NCI-H524 treated with DMSO at 0.1 percent for 48 hours (cell line): ENCODE measurements around the gene KBTBD8.

Source experiments
- DNase-seq: peaks from one replicate; lab custom pipeline; 2025; lab: John Stamatoyannopoulos, UW

The KBTBD8 gene

DNA sequence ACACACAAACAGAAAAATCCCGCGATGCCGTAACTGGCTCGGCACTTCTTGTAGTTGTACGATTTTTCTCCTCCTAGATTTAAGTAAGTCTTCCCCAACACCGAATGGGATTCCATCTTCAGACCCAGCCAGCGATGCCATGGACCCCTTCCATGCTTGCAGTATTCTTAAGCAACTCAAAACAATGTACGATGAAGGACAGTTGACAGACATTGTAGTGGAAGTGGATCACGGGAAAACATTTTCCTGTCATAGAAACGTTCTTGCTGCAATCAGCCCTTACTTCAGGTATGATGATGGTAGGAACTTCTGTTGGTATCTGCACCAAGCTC, 763 bp downstream of the KBTBD8 start:
- no peak for DNase-seq

DNA sequence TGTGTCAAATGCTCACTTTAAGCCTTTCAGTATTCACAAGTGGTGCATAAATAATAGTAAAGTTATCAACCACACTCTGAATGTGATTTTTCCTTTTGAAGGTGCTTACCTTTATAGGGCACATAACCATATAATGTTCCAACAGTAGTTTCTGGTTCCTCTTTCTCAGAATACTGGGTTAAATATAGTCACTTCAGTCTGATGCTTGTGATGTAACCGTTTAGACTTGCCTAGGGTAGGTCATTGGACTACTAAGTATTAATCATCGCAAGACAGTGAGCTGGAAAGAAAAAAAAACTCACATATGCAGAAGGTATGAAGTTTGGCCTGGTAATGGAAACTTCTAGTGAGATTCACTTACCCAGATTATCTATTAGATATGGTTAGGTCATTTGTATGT, 1.9 kb downstream of the KBTBD8 start:
- DNase-seq, result no peak

DNA sequence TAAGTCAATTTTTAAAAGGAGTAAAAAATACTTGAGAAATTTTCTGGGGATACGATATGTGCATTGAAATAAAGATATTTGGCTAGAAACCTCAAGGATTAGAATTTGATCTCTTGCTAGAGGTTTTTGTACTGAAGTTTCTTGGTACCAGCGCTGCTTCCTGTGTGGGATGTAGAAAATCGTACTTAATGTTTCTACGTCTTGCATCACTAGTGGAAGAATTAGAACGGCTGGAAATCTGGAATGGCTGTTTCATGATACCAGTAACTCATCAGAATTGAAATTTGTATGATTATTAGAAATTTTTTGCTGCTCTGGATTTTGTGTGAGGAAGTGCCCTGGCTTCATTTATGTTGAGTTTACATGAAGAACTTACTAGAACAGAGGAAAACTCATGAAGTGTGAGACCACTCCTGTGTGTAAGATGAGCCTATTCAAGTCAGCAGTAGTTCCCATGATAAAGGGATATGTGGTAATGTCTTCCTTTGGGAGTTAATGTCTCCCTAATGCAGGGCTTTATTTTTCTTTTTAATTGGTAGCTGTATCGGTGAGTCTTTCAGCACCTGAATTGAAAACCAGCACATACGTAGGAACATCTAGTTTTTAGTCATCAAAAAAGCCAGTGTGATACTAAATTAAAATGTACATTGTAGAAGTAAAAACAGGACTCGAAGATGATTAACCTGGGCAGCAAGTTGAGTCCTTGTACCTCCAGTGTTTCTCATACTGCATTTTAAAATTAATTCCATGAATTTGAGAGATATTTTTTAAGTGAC, 3.2 kb downstream of the KBTBD8 start:
- DNase-seq, result no peak

DNA sequence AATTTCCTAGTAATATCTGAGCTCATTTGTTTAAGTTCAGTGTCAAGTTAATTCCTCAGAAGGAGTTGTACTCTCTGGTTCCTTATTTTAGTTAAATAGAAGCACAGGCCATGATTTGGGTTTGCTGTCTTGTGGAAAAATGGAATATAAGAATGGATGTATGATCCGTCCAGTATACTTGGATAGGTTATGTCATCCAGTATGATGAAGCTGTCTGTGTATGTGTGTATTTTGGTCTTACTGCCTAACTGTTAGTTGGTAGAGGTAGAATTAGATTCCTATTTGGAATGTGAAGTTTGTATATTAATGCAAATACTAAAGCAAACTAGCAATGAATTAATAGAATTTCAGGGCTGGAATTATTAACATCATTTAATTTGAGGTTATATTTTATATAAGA, 7.9 kb downstream of the KBTBD8 start:
- DNase-seq, result no peak

DNA sequence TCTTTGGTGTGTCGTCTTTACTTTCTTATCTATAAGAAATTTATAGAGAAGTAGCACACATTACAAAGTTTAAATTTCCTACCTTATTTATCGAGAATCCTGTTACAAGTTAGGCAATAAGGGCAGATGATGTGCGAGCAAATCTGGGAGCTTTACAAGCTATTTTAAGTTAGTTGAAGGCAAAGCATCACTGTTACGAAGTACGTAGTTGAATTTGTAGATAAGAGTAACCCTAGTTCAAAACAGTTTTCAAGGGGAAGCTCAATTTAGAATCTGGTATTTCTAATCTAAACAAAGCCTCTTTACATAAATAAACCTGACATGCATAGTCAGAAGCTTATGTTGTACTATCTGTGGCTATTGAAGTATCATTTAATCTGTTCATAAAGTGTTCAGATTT, 8.4 kb downstream of the KBTBD8 start:
- DNase-seq, result no peak

DNA sequence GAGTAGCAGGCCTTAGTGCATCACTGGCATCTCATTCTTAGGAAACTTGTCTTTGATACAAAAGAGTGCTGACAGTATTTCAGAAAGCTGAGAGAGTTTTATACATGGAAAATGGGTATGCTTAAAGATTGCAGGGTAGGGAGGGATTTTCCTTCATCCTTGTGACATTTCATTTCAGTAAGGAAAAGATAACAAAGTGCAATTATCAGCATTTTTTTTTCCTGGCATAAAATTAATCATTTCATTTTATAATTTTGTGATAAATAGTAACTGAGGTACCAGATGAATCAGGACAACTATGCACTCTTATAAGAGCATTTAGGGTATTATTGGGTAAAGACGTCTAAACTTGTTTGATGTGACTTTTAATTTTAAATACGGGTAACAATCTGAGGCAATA, 10.3 kb downstream of the KBTBD8 start:
- no peak for DNase-seq

DNA sequence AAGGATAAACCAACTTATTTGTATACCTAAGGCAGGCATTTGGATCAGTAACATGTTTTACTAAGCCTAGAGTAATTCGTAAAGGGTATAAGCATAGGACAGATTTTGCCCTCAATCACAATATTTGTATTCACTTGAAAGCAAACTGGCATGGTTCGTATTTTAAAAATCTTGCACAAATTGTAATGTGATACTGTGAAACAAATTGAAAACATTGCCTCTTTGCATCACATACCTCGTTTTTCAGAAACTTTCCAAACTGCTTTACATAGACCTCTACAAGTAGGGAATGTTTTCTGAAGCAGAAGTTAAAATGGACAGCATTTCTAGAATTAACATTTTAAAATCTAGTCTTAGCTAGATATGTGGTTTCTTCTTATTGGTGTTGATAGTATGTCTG, 11.6 kb downstream of the KBTBD8 start:
- no peak for DNase-seq

DNA sequence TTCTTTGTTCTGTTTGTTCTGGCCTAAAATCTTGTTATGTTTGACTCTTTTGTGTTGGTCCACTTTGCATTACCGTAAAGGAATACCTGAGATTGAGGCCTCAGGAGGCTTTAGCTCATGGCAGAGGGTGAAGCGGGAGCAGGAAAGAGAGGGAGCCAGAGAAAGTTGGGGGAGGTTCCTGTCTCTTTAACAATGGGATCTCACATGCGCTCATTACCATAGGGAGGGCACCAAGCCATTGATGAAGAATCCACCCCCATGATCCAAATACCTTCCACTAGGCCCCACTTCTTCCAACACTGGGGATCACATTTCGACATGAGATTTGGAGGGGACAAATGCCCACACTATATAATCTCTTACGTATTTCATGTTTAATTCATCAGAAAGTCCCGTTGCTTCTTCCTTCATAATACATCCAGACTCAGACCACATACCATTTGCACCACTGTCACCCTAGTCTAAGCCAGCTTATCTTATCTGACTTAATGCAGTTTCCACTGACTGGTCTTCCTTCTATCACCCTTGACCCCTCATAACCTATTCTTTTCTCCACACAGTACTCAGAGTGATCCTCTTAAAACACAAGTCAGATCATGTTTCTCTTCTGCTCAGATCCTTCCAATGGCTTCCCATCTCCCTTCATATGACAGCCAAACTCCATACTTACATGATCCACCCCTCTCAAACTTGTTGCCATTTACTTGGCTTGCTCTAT, 13.5 kb downstream of the KBTBD8 start:
- DNase-seq, result no peak

DNA sequence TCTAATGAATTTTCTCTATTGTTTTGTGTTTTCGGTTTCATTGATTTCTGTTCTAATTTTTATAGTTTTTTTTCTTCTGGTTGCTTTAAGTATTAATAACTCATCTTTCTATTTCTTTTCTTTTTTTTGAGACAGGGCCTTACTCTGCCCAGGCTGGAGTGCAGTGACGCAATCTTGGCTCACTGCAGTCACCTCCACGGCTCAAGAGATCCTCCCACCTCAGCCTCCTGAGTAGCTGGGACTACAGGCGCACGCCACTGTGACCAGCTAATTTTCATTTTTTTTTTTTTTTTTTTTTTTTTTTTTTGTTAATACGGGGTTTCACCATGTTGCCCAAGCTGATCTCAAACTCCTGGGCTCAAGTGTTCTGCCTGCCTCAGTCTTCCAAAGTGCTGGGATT, 14.5 kb downstream of the KBTBD8 start:
- no peak for DNase-seq

DNA sequence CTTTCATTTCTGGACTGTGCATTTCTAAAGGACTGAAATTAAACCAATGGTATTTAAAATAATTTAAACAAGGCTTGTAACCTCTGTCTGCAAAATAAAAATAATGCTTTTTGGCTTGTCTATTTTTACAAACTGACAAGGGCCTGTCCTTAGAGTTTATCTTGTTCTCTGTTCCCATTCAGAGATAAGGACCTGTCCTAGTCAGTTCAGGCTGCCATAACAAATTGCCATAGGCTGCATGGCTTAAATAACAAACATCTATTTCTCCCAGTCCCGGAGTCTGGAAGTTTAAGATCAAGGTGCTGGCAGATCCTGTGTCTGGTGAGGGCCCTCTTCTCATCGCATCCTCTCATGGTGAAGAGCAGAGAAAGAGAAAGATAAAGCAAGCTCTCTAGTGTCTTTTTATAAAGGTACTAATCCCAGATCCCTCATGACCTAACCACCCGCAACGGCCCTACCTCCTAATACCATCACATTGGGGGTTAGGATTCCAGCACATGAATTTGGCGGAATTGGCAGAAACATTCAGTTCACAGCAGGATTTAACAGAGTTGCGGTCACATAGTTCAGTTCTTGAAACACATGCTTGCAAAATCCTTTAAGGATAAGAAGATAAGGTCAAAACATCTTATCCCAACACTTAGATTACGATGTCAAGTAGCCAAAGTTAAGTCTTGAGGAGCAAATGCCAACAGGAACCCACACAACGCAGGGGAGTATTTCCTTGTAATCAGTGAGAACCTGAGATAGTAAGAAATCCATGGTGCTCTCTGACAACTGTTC, 17.8 kb downstream of the KBTBD8 start:
- no peak for DNase-seq

DNA sequence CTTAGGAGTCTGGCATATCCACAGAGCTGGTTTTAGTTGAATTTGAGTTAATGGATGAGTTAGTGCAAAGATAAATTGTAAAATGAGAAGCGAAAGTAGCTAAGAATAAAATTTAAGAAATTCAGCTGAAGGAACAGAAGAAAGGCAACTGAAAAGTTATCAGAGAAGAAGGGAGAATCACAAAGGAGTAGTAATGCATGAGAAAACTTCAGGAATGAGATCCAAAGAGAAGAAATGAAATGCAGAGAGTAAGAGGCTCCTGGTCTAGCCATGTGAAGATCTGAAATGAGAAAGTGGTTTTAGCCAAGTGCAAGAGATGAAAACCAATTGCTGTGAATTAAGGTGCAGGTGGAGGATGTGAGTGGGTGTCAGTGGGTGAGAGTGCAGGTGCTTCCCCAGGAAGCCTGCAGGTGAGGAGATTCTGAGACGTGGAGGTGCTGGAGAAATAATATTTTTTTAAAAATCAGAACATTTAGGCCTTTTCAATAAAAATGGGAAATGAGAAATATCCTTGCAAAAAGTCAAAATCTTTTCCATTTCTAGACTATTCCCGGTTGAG, 18.5 kb downstream of the KBTBD8 start:
- no peak for DNase-seq

DNA sequence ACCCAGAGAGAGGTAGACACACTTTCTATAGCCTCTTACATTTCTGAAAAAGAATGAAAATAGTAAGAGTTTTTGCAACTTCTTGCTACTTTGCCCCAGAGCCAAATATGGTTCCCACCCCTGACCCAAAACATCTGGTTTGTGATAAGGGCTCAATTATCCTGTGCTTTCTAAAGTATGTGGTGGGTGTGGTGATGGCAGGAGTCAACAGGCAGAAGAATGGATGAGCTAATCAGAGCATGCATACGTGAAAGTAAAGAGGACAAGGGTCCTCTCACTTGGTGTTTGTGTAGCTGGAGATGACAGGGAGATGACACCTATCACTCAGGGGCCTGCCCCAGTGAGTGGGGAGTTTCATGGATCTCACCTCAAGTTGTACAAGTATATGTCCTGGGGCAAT, 19.1 kb downstream of the KBTBD8 start:
- DNase-seq, result no peak

DNA sequence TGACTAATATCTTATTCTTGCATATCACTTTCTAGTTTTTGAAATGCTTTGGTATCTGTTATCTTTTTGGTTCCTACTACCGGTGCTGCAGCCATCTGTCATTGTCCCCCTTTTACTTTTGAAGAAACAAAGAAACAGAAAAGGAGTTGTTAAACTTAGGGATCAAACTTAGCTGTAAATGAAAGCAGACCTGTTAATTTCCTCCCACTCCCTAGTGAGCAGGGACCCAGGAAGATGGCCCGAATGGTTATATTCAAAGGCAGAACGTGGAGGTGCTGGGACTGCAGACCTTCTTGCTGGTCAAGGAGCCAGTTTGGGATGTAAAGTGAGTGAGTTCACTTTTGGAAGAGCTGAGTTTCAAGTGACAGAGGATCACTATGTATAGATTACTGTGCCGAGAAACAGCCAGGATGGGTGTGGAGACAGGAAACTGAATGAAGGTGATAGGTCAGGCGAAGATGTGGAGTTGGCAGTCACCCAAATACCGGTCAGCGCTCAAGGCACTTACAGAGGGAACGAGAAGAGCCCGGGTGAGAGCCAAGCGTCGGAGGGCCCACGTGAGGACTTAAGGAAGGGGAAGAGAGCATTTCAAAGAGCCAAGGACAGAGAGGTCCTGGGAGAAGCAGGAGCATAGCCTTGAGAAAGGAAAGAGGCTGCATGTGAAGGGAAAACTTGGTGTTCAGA, 20.1 kb downstream of the KBTBD8 start:
- no peak for DNase-seq

DNA sequence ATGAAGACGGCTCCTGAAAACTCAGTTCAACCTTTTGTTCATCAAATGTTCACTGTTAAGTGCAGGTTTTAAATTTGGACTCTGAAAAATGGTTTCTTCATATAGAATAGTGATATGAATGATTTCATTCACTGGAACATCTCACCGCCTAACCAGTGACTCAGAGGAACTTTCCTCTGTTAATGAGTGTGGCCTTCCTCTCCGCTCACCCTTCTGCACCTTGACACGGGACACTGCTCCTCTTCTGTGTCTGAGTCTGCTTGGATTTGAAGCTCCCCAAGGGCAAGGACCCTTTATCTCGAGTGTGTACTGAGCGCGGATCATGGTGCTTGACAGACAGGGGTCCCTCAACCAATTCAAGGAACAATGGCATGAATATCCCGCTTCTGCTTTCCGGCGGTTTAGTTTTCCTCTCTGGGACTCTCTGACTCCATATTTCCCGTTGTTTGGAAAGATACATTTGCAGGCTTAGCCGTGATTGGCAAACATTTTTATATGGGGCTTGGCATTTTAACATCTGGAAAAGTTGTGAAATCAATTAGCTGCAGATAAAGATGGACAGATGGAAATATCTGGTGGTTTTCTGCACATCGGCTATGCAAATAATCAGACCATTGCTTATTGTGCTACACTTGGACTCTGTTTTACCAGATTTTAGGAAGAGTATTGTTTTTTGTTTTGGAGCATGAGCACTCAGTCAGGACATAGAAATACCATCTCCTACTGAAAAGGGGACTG, 20.9 kb downstream of the KBTBD8 start:
- no peak for DNase-seq

DNA sequence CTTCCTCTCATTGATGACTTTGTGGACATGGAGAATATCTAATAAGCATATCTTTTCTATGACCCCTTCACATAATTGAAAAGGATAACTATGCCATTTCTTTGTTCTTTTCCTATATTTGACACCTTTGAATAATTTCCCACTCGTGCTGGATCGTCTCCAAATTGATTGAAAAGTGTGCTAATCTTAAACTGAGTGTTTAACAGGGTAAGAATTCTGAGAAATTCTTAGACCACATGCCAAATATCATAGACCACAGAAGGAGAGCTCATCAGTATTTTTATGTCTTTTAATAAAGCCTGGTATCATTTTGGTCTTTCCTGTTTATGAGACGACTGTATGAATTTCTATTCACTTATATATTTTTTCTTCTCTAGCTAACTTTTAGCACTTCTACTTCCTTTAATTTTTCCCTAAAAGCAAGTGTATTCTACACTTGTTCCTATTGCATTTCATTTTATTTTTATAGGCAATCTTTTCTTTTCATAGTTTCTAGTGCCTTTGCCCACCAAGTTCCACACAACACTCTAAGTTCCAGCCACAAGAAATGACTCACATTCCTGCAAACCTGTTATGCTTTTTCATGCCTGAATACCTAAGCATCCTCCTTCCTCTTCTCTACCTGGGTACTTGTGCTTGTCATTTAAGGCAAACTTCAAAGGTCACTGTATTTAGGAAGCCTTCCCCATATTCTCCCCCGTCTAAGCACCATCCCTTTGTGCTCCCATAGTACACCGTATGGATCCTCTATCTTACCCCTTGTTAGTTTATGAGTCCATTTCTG, 30.1 kb downstream of the KBTBD8 start:
- DNase-seq, result no peak

DNA sequence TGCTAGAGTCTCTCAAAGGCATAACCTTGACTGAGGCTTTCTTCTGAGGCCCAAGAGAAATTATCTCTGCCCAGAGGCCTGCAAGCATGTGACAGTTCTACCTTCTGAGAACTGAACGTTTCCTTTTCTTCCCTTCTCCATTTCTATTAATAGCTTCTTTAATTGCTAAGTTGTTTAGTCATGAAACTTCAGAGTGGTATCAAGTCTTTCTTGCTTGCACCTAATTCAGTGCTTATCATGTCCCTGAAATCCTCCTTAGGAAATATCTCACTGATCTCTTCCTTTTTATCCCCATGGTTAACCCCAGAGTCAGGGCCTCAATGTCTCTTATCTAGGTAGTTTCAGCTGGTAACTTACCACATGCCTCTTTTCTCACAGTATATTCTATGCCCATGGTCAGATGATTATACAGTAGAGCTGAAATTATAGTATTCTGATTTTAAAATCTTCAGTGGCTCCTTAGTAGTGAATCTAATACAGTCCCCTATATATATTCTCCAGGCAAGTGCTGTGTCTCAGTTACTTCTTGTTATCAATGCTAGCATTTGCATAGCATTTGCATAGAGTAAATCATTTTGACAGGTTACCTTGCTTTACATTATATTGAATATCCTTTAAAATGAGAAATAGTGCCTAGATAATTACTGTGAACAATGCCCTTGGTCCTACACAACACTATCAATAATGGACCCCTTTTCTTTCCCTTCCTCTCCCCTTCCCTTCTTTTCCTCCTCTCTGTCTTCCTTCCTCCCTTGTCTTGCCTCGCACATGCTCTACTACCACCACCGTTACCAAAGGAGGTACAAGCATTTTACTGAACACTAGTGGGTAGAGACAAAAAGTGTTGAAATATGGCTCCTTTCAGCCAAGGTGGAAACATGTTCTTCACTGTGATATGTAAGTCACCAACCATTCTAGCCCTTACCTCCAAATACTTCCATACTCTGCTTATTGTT, 33.0 kb downstream of the KBTBD8 start:
- DNase-seq, result no peak

DNA sequence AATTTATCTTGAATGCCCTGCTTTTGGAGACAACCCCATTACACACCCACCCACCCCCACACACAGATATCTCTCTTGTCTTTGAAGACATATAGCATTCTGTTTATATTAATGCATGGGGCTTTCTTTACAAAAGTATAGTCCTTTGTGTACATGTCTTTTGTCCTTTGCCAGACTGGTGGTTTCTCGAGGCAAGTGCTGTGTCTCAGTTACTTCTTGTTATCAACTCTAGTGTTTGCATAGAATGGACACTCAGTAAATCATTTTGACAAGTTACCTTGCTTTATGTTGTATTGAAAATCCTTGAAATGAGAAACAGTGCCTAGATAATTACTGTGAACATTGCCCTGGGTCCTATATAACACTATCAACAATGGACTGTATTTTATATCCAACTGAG, 33.9 kb downstream of the KBTBD8 start:
- no peak for DNase-seq

DNA sequence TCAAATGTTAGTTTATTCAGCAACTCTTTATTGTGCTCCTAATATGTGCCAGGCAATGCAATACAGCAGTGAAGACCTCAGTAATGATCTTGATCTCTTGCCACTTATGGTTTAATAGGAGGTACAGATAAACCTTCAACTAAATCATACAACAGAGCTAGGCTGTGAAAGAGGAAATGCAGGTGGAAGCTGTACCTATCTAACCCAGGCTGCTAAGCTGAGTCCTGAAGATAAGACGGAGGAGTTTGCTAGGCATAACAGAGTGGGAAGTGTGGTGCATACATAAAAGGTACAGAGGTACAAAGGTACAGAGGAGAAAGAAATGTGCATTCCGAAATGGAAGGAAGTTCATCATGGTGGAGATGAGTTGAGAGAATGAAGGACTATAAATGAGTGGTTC, 35.0 kb downstream of the KBTBD8 start:
- no peak for DNase-seq

DNA sequence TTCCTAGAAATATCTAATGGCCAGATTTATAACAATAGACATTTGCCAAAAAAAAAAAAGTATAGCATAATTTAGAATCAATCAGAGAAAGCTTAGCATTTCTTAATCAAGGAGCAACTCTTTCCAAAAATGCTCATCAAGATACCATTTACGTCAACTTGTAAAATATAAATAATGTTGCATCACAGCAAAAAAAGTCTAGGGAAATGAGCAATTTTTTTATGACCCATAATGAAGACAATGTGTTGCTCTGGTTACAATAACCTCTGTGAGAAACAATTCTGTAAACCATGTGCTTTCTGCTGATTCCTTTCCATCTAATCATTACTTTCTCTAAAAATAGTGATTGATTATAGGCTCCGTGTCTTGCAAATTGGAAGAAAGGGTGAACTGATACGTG, 36.3 kb downstream of the KBTBD8 start:
- no peak for DNase-seq

DNA sequence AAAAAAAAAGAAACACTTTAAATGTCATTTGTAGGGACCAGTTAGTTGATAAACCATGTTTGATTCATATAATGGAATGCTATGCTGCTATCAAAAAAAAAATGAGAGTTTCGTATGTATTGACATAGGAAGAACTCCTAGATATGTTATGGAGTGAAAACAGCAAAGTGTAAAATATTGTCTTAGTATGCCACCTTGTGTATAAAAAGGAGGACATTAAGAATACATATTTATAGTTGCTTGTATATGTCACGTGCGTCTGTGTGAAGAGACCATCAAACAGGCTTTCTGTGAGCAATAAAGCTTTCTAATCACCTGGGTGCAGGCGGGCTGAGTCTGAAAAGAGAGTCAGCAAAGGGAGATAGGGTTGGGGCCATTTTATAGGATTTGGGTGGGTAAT, 39.5 kb downstream of the KBTBD8 start:
- no peak for DNase-seq
